GM21786 (cell line): ENCODE measurements around the gene FHOD3.
A peak's percentile ranks its signal among the peaks of the same experiment; 100 is the strongest.

Experiments
- ATAC-seq: cut with Tn5 transposase; IDR thresholded peaks from one replicate; pipeline ENCODE4 v1.9.1; 2021; ENCODE audit not compliant: unreplicated experiment

FHOD3 gene

DNA sequence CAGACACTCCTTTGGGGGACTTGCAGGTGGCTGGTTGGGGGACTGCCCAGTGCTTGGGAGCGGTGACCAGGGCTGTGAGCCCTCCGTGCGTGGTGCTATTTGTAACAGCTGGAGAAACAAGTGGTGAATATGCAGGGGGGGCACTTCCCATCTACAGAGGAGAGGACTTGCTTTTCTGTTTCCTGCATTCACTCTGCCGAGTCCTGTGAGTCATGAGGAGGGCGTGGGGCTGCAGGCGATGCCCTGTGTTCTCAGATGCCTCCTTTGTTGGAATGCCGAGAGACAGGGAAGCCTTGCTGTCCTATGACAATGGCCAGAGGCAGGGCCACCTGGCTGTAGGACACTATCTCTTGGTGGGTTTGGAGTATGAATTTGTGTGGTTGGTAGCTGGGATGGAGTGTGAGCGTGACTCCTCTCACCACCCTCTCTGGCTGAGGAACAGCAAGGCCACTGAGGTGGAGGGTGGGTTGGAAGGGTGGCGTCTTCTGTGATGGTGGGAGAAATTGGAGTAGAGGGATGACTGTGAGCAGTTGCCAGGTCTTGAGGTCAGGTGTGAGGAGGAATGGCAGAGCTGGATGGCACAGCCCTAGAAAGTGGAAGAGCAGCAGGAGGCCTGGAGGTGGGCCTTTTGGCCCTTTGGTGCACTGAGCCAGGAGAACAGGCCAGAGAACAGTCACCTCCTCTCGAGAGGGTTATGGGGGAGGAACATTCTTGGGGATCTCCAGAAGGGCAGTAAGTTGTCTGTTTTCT, 24.3 kb downstream of the FHOD3 start:
- no peak for ATAC-seq

DNA sequence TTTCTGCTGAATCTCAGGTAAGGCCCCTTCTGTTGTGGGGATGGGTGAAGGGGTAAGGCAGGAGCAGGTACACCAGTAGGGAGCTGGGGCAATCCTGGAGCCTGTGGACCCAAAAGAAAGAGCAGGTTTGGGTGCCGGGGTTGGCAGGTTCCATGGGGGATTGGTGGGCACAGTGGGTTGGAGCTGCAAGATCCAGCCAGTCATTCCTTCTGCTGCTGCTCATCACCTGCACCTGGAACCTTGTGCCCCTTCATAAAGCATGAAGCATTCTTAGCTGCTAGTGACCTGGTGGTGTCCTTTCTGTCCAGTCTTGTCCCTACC, 24.9 kb downstream of the FHOD3 start:
- ATAC-seq, result no peak

DNA sequence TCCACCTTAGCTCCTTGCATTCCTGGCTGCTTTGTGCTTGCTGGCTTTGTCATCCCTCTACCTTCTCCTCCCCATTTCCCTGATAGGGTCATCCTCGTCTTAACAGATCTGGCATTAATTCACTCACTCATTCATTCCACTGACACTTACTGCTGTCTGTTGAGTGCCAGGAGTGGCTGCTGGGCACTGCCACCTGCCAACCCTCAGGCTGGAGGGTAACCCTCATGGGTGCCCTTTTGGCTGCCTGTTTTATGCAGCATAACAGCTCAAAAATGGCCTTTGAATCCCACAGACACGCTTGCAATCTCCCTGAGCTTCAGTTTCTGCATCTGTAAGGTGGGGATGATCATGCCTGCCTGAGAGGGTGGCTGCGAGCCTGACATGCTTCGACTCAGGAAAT, 25.2 kb downstream of the FHOD3 start:
- no peak for ATAC-seq

DNA sequence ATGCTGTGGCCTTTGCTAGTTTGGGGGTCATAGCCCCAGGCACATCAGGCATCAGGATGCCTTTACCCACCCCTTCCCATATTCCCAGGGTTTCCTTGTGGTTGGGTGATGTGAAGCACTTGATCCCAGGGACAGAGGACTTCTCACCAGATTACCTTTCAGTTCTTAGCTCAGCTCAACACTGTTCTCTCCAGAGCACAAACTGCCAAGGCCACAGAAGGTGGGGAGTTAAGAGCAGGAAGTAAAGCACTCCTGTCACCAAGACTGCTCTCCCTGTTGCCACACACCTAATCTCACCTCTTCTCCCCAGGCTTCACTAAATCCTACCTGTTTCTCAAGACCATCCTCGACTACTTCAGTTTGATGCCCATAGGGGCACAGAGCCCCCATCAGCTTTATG, 25.9 kb downstream of the FHOD3 start:
- ATAC-seq, result no peak

DNA sequence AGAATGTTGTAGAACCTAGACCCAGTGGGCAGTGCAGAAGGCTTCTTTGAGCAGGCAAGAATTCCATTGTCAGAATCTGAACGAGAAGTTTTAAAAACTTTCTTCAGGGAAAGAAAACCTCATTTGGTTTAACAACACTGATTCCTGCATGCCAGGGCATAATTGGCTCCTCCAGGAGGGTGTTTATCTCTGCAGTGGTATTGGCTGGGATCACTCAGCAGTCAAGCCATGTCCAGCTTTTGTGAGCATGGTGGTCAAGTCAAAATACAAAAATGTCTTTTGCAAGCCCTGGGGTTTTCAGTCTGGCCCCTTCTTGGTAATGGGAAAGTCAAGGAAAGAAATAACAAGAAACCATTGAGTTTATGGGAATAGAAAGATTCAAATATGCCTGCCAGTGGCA, 28.3 kb downstream of the FHOD3 start:
- no peak for ATAC-seq

DNA sequence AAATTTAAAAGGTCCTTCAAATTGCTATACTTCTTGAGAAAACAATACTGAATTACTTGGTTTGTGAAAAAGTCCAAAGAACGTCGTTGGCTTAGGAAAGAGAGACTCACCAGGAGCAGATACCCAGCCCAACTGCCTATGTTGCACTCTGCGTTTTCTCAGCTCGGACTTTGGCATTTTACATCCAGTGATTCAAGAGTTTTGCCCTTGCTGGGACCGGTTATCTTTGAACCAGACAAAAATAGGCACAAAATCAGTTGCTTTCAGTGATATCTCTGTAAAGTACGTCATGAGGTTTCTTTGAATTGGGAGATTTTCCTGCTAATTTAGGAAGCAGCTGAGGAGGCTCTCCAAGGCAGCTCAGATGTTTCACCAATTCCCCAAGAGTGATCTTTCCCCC, 29.3 kb downstream of the FHOD3 start:
- no peak for ATAC-seq

DNA sequence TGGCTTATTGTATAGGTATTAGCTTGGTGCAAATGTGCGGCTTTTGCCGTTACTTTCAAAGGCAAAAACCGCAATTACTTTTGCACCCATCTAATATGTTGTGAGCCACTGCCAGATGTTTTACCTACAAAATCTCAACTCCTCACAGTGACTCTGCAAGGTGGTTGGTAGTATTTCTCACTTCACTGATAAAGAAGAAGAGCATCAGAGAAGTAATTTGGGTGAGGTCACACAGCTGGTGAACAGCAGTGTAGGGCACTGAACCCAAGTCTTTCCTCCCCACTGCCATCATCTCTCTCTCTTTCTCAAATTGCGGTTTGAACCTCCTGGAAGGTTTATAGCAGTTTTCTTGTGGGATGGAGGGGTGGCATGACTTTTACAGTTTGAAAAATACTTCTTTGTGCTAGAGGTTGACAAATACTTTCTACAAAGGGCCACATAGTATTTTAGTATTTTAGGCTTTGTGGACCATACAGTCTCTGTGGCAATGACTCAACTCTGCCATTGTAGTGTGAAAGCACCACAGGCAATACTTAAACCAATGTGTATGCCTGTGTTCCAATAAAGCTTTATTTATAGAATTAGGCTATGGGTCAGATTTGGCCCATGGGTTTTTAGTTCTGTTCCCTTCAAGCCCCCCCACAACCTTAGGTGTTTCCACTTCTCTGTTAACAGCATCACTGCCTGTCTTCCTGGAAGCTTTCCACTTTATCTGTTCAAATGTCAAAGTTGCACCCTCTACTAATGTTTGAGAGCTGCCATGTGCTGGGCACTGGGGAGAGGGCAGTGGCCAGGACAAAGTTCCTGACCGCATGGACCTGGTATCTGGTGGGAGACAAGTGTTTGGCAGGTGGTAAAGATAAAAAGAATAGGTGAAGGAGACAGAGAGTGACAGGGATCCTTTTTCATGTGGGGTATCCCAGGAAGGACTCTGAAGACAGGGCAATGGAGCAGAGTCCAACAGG, 30.1 kb downstream of the FHOD3 start:
- ATAC-seq, result no peak

DNA sequence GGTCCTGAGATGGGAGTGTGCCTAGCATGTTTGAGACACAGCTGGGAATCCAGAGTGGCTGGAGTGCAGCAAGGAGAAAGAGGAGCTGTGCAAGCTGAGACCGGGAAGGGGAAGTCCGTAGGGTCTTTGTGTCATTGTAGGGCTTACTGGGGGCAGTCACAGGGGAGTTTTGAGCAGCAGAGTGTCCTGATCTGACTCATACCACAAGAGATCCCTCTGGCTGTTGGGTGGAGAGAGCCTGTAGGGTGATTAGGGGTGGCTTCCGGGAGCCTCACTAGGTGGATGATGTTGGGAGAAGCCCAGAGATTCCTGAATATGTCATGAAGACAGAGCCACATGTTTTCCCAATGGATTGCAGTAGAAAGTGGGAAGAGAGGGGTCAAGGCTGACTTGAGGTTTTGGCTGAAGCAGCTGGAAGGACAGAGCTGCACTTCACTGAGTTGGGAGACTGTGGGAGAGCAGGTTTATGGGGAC, 30.9 kb downstream of the FHOD3 start:
- no peak for ATAC-seq

DNA sequence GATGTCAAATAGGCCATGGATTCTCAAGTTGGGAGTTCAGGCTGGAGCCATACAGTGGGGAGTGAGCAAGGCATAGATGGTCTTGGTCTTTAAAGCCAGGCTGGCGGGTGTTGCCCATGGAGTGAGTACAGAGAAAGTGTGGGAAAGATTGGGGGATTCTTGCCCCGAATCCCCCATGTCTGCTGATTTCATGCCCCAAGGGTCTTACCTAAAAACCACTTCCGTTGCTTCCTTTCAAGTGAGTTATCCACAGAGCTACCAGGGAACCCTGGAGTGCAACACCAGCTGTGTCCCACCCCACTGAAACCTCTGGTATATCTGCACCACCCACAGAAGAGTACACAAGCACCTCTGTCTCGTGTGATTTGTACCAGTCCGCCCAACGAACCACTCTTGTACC, 31.4 kb downstream of the FHOD3 start:
- no peak for ATAC-seq

DNA sequence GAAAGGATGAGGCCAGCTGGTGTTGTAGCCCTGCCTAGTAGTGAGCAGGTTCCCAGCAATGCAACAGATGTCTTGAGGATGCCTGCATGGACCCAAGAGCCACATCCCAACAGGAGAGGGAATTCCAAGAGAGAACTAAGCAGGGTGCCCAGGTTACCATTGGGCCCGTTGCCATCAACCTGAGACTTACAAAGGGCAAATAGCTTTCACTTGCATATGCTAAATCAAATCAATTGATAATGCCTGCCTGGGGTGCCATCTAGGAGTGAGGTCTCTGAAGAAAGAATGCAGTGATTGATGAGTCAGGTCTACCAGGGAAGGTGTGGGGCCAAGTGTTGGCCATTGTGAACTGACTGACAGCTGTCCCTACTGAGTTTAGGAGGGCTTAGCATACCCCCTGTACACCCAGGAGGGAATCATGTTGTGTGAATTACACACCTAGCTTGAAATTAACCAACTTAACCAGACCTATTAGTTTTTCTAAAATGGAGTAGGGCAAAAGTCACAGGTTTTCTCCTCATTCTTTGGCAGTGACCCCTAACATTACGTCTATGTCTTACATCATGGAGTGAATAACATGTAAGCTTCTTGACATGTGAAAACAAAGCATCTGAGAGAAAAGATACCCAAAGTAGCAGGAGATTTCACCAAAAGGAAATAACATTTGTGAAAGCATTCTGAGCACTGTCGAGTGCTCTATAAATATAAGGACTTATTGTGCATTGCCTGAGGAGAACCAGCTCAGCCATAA, 32.3 kb downstream of the FHOD3 start:
- no peak for ATAC-seq

DNA sequence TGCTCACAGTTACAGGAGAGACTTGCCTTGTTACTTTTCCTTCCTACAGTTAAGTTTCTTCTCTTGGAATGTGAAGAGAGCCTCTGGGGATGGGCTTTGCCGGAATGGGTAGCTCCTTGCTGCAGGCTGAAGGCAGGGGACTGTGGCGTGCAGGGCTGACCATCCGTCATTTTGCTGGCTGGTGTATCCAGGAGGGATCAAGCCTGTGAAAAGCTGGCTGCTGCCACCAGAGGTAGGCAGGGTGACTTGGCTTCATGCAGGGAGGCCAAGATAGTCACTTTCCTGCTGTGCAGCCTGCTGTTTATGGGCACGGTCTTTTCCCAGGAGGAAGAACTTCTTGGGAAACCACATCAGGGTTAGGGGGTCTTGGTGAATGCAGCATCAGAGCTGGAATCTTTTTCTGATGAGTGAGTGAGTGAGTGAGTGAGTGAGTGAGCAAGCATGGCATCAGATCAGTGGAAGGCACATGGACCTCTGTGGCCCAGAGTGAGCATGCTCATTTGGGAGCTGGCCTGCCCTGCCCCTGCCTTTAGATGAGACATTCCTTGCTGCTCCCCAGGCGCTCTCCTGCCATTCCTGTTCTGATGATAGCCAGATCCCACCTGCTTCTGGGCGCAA, 33.0 kb downstream of the FHOD3 start:
- no peak for ATAC-seq

DNA sequence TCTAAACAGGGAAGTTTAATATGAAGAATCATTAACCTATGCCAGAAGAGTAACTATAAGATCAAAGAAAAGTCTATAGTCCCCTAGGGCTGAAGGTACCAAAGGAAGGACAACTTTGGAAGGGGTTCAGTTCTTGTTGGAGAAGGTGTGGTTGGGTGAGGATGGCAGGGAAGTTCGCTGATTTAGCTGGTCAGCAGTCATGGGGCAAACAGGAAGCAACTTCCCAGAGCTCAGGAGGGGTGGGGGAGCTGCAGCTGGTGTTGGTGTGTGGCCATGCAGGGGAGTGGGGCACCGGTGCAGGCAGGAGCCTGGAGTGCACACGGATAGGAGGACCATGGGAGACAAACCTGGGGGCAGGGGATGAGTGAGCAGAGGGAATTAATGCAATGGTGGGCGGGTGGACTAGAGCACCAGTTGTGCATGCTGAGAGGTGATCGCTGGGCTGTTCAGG, 34.0 kb downstream of the FHOD3 start:
- no peak for ATAC-seq

DNA sequence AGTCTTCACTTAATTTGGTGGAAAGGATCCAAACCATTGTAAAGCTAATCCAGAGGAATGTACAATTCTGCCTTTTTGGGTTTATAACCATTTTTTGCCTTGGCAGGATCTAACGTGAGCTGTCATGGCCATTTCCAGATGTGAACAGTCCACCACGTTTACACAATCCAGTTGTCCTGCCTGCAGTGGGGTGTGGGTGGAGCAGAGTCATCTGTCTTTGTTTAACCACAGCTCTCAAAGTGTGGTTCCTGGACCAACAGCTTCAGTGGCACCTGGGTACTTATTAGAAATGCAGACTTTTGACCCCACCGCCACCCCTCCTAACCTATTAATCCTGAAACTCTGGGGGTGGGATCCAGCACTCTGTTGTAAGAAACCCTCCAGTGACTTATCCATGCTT, 35.9 kb downstream of the FHOD3 start:
- ATAC-seq, result no peak

DNA sequence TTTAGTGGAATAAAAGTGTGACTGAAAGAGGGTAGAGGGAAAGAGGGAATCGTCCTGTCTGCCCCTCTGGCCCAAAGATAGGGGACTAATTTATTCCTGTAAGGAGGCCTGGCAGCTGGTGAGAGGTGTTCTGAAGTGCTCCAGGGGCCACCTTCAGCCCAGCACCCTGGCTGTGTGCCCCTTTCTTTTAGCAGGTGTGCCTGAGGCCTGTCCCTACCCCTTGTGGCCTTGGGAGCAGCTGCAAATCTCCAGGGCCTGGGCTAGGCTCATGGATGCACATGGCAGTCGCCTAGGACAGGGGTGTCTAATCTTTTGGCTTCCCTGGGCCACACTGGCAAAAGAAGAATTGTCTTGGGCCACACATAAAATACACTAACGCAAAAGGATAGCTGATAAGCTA, 37.3 kb downstream of the FHOD3 start:
- no peak for ATAC-seq

DNA sequence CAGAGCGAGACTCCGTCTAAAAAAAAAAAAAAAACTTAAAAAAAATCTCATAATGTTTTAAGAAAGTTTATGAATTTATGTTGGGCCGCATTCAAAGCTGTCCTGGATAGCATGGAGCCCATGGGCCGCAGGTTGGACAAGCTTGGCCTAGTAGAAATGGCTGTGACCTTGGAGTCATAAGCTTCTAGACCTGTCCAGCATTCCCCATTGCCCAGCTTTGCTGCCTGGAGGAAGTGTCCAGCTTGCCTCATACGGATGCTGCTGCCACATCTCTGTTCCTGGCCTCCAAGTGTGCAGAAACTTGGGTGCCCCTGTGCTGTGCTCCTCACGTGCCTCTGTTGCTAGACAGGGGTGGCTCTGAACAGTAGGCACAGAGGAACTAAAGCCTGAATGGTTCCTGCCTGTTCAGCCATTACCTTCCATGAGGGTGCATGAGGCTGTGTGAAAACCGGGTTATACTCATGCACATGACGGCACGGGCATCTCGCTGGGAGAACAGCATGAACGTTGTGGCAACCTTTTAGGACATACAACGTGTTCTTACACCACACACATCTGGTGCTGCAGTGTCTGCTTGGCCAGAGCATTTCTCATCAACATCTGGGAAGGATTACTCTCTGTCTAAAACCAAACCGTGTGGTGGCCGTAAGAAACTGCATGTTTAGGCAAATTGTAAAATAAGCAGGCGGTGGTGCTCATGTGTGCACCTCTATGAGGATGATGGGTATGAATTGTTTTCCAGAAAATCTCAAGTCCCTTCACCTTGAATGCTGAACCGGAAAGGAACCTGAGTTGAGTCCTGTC, 38.2 kb downstream of the FHOD3 start:
- no peak for ATAC-seq

DNA sequence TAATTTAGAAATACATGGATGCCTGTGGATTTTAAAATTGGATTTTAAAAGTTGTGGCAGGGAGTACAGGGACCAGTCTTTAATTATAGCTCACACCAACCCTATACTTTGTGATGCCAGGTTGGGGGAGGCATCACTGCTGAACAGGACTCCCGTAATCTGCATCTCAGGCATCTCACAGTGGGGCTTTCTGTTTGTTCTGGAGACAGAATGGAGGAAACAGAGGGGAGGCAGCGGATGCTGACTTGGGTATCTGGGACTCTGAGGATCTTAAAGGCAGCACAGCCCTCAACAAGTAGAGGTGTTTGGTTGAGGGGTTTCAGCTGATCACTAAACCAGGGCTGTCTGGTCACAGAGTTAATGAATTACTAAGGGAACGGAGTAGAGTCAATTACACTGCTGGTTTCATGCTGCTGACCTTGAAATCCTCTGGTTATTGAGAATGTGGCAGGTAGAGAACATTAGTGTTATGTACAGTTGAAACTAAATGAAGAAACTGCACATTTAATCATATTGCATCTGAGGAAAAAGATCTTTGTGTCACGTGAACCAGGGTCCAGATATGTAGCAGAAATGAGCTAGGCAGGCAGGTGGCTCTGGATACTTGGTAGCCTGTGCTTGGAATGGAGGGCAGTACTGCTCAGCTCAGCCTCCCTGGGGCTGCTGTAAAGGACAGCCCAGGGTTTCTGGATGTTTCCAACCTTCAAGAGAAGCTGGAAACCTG, 40.3 kb downstream of the FHOD3 start:
- ATAC-seq, result peak; percentile 73

DNA sequence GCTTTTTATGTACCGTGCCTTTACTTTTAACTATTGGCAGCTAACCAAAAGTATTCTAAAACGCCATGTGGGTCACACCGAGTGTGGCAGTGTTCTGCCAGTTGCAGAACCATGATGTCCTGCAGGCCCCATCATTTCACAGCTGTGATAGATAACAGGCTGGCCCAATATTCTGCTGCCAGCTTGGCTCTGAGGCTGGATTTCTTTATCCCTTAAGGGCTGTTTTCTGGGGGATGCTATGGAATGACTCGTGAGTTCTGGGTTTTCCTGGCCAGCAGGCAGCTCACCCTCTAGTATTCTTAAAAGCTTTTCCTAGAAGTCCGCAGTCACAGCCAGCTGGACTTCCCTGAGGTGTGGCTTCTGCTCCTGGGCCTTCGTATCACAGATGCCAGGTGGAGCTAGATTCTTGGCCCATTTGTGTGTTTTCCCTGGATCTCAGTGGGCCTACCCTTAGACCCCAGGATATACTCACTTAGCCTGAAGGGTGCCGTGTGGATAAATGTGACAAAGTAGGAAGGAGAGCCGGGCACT, 41.0 kb downstream of the FHOD3 start:
- ATAC-seq, result no peak

DNA sequence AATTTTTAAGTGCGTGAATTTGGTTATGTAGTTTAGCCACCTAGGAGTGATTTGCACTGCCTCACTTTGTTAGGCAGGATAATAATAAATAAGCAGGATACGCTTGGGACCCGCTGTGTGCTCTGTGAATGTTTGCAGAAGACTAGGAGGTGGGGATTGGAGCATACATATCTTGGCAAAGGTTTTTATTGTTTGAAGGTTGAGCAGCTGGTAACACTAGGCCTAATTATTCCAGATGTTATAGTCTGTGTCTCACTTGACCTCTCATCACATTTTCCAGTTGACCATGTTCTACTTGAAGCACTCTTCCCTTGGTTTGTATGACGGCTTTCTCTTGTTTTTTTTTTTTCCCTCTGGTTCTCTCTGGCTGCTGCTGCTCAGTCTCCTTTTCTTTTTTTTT, 42.7 kb downstream of the FHOD3 start:
- no peak for ATAC-seq

DNA sequence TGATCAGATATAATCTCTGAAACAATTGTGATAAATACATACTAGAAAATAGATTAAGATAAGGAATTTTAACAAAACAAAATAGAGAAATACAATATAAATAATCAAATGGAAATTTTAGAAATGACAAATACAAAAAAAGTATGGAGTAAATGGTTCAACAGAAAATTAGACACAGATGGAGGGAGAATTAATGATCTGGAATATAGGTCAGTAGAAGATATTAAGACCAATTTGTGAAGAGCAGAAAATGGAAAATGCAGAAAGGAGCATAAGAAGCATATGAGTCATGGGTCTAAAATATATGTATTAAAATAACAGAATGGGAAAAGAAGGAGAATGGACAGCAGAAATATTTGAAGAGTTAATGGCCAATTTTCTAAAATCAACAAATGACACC, 44.4 kb downstream of the FHOD3 start:
- ATAC-seq, result no peak
